Measurements from ENCODE around the gene GNAI2.

Gene GNAI2

DNA sequence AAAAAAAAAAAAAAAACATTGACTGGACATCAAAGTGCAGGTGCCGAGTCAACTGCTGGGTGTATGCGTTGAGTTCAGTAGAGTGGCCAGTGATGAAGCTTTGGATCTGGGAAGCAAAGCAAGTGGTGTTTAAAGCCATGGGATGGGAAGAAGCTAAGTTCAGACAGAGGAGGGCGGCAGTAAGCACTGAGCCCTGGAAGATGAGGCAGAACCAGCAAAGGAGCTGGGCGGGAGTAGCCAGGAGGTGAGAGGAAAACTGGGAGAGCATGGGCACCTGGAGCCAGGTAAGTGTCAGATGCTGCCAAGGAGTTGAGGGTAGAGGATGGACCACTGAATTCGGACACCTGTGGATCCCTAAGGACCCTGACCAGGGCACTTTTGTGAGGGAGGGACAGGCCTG lies 11.4 kb upstream of the GNAI2 start:
- TF ChIP-seq TAF1 (IDR thresholded peaks at IDR 0.05; ENCODE audit: borderline replicate concordance, insufficient read depth, low read length) (no peak), POLR2AphosphoS5 (IDR thresholded peaks at IDR 0.05; ENCODE audit: low read depth, low read length) (no peak), FOXP2 (optimal IDR thresholded peaks at IDR 0.05; ENCODE audit: borderline replicate concordance, extremely low read depth, extremely low read length, insufficient read depth) (no peak), SIN3A (IDR thresholded peaks at IDR 0.05; ENCODE audit: borderline replicate concordance, insufficient read depth, low read length) (no peak)
- TF ChIP-seq, protein P1, sequence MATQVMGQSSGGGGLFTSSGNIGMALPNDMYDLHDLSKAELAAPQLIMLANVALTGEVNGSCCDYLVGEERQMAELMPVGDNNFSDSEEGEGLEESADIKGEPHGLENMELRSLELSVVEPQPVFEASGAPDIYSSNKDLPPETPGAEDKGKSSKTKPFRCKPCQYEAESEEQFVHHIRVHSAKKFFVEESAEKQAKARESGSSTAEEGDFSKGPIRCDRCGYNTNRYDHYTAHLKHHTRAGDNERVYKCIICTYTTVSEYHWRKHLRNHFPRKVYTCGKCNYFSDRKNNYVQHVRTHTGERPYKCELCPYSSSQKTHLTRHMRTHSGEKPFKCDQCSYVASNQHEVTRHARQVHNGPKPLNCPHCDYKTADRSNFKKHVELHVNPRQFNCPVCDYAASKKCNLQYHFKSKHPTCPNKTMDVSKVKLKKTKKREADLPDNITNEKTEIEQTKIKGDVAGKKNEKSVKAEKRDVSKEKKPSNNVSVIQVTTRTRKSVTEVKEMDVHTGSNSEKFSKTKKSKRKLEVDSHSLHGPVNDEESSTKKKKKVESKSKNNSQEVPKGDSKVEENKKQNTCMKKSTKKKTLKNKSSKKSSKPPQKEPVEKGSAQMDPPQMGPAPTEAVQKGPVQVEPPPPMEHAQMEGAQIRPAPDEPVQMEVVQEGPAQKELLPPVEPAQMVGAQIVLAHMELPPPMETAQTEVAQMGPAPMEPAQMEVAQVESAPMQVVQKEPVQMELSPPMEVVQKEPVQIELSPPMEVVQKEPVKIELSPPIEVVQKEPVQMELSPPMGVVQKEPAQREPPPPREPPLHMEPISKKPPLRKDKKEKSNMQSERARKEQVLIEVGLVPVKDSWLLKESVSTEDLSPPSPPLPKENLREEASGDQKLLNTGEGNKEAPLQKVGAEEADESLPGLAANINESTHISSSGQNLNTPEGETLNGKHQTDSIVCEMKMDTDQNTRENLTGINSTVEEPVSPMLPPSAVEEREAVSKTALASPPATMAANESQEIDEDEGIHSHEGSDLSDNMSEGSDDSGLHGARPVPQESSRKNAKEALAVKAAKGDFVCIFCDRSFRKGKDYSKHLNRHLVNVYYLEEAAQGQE (IDR thresholded peaks at IDR 0.05; ENCODE audit: insufficient read depth in 1 of 2, low read depth in 2 of 2, low read length in 2 of 2): no peak

DNA sequence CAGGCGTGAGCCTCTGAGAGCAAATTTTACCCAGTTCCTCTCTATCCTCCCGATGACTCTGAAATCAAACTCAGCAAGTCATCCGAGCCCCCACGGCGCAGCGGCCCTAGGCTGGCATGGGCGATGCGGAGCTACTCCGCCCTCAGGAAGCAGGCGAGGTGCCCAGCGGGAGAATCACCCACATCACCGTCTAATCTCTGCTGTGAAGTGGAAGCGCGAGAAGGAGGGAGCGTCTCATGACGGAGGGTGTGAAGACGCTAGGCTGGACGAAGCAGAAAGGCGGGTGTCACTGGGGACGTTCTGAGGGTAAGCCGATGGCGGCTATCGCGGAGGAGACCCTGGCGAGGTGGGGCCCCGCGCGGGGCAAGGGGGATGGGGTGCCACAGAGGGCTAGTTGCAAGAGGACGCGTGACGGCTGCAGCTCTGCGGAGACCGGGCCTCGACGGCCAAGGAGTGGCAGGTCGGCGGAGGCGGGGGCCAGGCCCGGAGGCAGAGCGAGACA lies 9.1 kb upstream of the GNAI2 start:
- TF ChIP-seq, protein P1 (IDR thresholded peaks at IDR 0.05; ENCODE audit: insufficient read depth in 1 of 2, low read depth in 2 of 2, low read length in 2 of 2): no peak

DNA sequence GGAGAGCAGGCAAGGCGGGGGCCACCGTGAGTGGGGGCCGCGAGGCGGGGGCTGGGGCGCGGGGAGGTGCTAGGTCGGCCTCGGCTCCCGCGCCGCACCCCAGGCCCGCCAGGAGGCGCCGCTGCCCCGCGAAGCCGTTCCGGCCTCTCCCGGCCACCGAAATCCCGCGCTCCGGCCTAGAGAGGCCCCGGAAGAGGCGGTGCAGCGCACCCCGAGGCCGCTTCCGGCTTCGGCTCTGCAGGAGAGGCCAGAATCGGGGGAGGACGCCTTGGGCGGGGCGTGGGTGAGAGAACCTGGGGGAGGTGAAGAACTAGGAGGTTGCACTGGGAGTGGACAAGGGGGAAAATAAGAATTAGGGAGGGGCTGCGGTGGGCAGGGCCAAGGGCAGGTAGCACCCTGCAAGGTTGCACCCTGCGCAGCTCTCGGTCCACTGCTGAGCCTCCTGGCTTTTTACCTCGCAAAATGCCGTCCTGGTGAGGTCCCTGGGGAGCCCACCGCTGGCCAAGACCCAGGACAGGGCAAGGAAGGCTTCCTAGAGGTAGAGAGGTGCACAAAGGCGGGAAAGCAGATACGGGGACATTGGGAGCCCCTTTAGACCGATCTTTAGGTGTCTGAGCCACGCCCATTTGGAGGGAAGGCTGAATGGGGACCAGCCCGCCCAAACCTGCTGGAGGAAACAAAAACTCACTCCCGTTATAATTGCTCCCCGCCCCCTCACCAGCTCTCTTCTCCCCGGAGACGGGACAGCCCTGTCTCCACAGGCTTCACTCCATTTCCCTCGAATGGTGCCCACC lies 8.4 kb upstream of the GNAI2 start:
- TF ChIP-seq POLR2AphosphoS5 (IDR thresholded peaks at IDR 0.05; ENCODE audit: low read depth, low read length) (peak; percentile 58; the same call in 1 of the 2 replicates), SIN3A (IDR thresholded peaks at IDR 0.05; ENCODE audit: borderline replicate concordance, insufficient read depth, low read length) (0 out of 2 replicates have a peak, but pooled peaks have one; percentile 57), TAF1 (IDR thresholded peaks at IDR 0.05; ENCODE audit: borderline replicate concordance, insufficient read depth, low read length) (no peak), FOXP2 (optimal IDR thresholded peaks at IDR 0.05; ENCODE audit: borderline replicate concordance, extremely low read depth, extremely low read length, insufficient read depth) (peak; percentile 73)

DNA sequence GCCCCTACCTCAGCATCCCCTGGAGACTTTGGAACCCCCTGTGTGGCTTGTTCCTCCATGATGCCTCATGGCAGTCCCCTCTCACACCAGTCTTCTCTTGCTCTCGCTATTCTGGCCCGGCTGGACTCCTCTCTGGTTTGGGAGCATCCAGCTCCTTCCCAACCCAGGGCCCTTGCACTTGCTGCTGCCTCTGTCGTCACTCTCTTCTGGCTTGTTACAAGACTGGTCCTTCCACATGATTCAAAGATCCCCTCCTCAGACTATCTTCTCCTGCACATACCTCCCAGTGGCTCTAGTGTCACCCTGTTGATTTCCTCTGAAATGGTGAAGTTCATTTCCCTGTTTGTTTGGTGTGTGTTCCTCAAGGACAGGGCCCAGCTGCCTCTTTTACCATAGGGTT lies 6.5 kb upstream of the GNAI2 start:
- TF ChIP-seq, protein P1 (IDR thresholded peaks at IDR 0.05; ENCODE audit: insufficient read depth in 1 of 2, low read depth in 2 of 2, low read length in 2 of 2): no peak
- TF ChIP-seq FOXP2 (optimal IDR thresholded peaks at IDR 0.05; ENCODE audit: borderline replicate concordance, extremely low read depth, extremely low read length, insufficient read depth) (no peak), TAF1 (IDR thresholded peaks at IDR 0.05; ENCODE audit: borderline replicate concordance, insufficient read depth, low read length) (no peak), SIN3A (IDR thresholded peaks at IDR 0.05; ENCODE audit: borderline replicate concordance, insufficient read depth, low read length) (no peak), POLR2AphosphoS5 (IDR thresholded peaks at IDR 0.05; ENCODE audit: low read depth, low read length) (no peak)

DNA sequence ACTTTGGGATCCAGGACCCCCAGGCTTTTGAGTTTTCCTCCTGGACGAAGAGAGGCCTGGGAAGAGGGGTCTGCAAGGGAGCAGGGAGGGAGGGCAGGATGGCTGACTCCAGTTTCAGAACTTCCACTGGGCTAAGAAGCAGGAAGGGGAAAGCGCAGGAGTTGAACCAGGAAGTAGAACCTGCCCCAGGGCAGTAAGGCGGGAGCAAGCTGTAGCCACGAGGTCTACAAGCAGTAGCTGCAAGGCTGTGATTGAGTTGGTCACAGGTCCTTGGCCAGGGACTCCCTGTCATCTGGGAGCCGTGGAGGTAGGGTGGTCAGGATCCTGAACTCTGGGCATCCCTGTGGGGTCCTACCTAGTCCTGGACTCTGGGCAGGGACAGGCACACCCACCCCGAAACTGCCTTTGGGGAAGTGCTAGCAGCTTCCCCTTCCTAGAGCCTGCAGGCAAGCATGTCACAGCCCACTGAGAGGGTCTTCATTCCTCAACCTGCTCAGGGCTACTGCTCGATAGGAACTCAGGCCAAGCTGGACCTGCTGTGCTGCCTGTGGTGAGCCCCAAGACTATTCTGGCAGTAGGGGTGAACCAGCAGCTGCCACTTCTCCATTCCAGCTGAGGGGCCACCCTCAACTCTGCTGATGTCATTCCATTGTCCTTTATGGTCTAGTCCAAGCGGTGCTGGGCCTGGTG lies 5.8 kb upstream of the GNAI2 start:
- TF ChIP-seq TAF1 (IDR thresholded peaks at IDR 0.05; ENCODE audit: borderline replicate concordance, insufficient read depth, low read length) (no peak), POLR2AphosphoS5 (IDR thresholded peaks at IDR 0.05; ENCODE audit: low read depth, low read length) (no peak)
- TF ChIP-seq, protein P1 (IDR thresholded peaks at IDR 0.05; ENCODE audit: insufficient read depth in 1 of 2, low read depth in 2 of 2, low read length in 2 of 2): no peak

All from PFSK-1 (cell line).